PC-9 (cell line): Measurements from ENCODE around the gene XAB2.

Experiments
- EZH2 ChIP-seq: fragments of 200-600 bp; sonication (generic); IDR thresholded peaks from 2 replicates; pipeline ENCODE4 v1.8.0; 2017; ENCODE audit warnings: antibody characterized with exemption, low read depth
- TF ChIP-seq, protein P1 (sequence below): fragments of 200-600 bp; sonication (generic); conservative IDR thresholded peaks from 2 replicates; pipeline ENCODE4 v1.6.1; 2017; ENCODE audit warnings: mixed run types, antibody characterized with exemption, mild to moderate bottlenecking, moderate library complexity

- TF ChIP-seq, protein P1, sequence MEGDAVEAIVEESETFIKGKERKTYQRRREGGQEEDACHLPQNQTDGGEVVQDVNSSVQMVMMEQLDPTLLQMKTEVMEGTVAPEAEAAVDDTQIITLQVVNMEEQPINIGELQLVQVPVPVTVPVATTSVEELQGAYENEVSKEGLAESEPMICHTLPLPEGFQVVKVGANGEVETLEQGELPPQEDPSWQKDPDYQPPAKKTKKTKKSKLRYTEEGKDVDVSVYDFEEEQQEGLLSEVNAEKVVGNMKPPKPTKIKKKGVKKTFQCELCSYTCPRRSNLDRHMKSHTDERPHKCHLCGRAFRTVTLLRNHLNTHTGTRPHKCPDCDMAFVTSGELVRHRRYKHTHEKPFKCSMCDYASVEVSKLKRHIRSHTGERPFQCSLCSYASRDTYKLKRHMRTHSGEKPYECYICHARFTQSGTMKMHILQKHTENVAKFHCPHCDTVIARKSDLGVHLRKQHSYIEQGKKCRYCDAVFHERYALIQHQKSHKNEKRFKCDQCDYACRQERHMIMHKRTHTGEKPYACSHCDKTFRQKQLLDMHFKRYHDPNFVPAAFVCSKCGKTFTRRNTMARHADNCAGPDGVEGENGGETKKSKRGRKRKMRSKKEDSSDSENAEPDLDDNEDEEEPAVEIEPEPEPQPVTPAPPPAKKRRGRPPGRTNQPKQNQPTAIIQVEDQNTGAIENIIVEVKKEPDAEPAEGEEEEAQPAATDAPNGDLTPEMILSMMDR = no peak
- TF ChIP-seq EZH2 = no peak
Measured at GRCh38 chr19:7629347-7630054, at the start of gene XAB2, which contains the start of gene PET100.
